GM23338 (cell line): Measurements from ENCODE around the gene FER.

Source experiments
- CTCF ChIP-seq, 2 experiments: fragments of 200-600 bp in 1 of 2; sonication (generic) in 1 of 2; conservative IDR thresholded peaks; 2 replicates each; pipeline versions ENCODE4 v1.5.1 to v1.6.1; 2016 to 2017; ENCODE audit warnings: antibody characterized with exemption in 2 of 2, low read depth in 2 of 2, mild to moderate bottlenecking in 2 of 2, moderate library complexity in 1 of 2
- EZH2 ChIP-seq: fragments of 200-600 bp; sonication (generic); IDR thresholded peaks from one replicate; pipeline ENCODE4 v1.8.0; 2017; ENCODE audit warnings: antibody characterized with exemption, mild to moderate bottlenecking, low read depth; ENCODE audit not compliant: unreplicated experiment

- no peak for TF ChIP-seq CTCF (conservative IDR thresholded peaks at IDR 0.05; ENCODE audit: low read depth in 2 of 2)
- no peak for TF ChIP-seq EZH2
These were observed 15.7 kb downstream of the FER start for GRCh38 chr5:108763222-108763916.
